ENCODE measurements around the gene CRISP2. TPM values are rescaled to one million over a fixed set of nuclear protein-coding genes. Genes with fewer than 3 reads are reported as not detected.

The CRISP2 gene
- total RNA-seq (2014; rRNA removed; shearing (Covaris generic)) (not detected in 2 replicates), polyA plus RNA-seq (2016; fragmentation: Nextera tagmentation; extraction: Ambion mirVana) (not detected in 2 replicates)

- H2AFZ ChIP-seq: no peak within 1 kb of the TSS
These were observed at the start of gene CRISP2 for GRCh38 chr6:49713346-49713745. TSS of gene CRISP2 (minus strand) at chr6:49713543. CDS start at chr6:49709196, 4,347 bp downstream.

GRCh38 chr6:49744259-49744658 is 30.9 kb upstream of the CRISP2 start, which contains the start of gene CRISP3:
TSS of gene CRISP3 (minus strand) at chr6:49744388. CDS start at chr6:49744367, 21 bp downstream.
- H3F3A ChIP-seq (ENCODE audit: insufficient read depth): no peaks in the 10 kb centered on the region
- no peaks in the 10 kb centered on the region for H4K20me1 ChIP-seq (ENCODE audit: insufficient read depth)
- no peaks in the 10 kb centered on the region for H3K4me1 ChIP-seq (ENCODE audit: insufficient read depth)
- no peak within 1 kb of the TSS for H3K9ac ChIP-seq
- H3K9me2 ChIP-seq (ENCODE audit: insufficient read depth): no peaks in the 10 kb centered on the region
- TF ChIP-seq EZH2phosphoT487 (IDR thresholded peaks at IDR 0.05; ENCODE audit: insufficient read depth, low read depth) (no peak), EZH2 (IDR thresholded peaks at IDR 0.05; ENCODE audit: insufficient read depth, poor library complexity, severe bottlenecking) (no peak)
- no peak within 1 kb of the TSS for H3K4me3 ChIP-seq
- H3K36me3 ChIP-seq (ENCODE audit: low read depth): no peaks in the 10 kb centered on the region
- DNase-seq: no peak
- no peaks in the 10 kb centered on the region for H3K79me2 ChIP-seq (ENCODE audit: insufficient read depth)
- H3K9me3 ChIP-seq (ENCODE audit: low read depth): no peaks in the 10 kb centered on the region
- H3K4me2 ChIP-seq (ENCODE audit: unreplicated experiment): no peak within 1 kb of the TSS
- H2AFZ ChIP-seq: no peak within 1 kb of the TSS
- in situ Hi-C loops (cut with MboI): no loop called here
- no peaks in the 10 kb centered on the region for H3K27me3 ChIP-seq (replicated peaks; ENCODE audit: insufficient read depth)
- H3K27ac ChIP-seq: no peak within 1 kb of the TSS
- 21% methylated on average over 1 of the region's 1 CpG for WGBS, 2 experiments (ENCODE audit: low coverage in 1 of 2, low lambda C conversion rate in 2 of 2, missing lambda C conversion rate in 2 of 2)

More at GRCh38 chr6:49713346-49713745, at the start of gene CRISP2:
- Histone ChIP-seq H3K9ac (no peak within 1 kb of the TSS), H3K79me2 (ENCODE audit: insufficient read depth) (no peaks in the 10 kb centered on the region), H3F3A (ENCODE audit: insufficient read depth) (no peaks in the 10 kb centered on the region), H3K27ac (no peak within 1 kb of the TSS), H3K9me2 (ENCODE audit: insufficient read depth) (no peaks in the 10 kb centered on the region), H3K36me3 (ENCODE audit: low read depth) (no peaks in the 10 kb centered on the region), H3K4me1 (ENCODE audit: insufficient read depth) (no peaks in the 10 kb centered on the region), H3K9me3 (ENCODE audit: low read depth) (no peaks in the 10 kb centered on the region), H3K27me3 (replicated peaks; ENCODE audit: insufficient read depth) (no peaks in the 10 kb centered on the region), H3K4me2 (ENCODE audit: unreplicated experiment) (no peak within 1 kb of the TSS), H4K20me1 (ENCODE audit: insufficient read depth) (no peaks in the 10 kb centered on the region), H3K4me3 (no peak within 1 kb of the TSS)
- no peak for TF ChIP-seq EZH2phosphoT487 (IDR thresholded peaks at IDR 0.05; ENCODE audit: insufficient read depth, low read depth)
- TF ChIP-seq EZH2 (IDR thresholded peaks at IDR 0.05; ENCODE audit: insufficient read depth, poor library complexity, severe bottlenecking): no peak
- no peak for DNase-seq
- in situ Hi-C loops (cut with MboI): no loop called here
- 18 to 22% methylated on average over 25 to 26 of the region's 26 CpGs for WGBS, 2 experiments (ENCODE audit: low coverage in 1 of 2, low lambda C conversion rate in 2 of 2, missing lambda C conversion rate in 2 of 2)

- TF ChIP-seq EZH2 (IDR thresholded peaks at IDR 0.05; ENCODE audit: insufficient read depth, poor library complexity, severe bottlenecking) (no peak), EZH2phosphoT487 (IDR thresholded peaks at IDR 0.05; ENCODE audit: insufficient read depth, low read depth) (no peak)
- no peak overlapping the region for H3K27ac ChIP-seq
- in situ Hi-C loops (cut with MboI): no loop called here
- no peaks in the 10 kb centered on the region for H3K36me3 ChIP-seq (ENCODE audit: low read depth)
- H3F3A ChIP-seq (ENCODE audit: insufficient read depth): no peaks in the 10 kb centered on the region
- H2AFZ ChIP-seq: no peak overlapping the region
- no peaks in the 10 kb centered on the region for H3K9me2 ChIP-seq (ENCODE audit: insufficient read depth)
- H3K9me3 ChIP-seq (ENCODE audit: low read depth): no peaks in the 10 kb centered on the region
- no peaks in the 10 kb centered on the region for H3K4me1 ChIP-seq (ENCODE audit: insufficient read depth)
- no peak overlapping the region for H3K4me3 ChIP-seq
- no peaks in the 10 kb centered on the region for H3K79me2 ChIP-seq (ENCODE audit: insufficient read depth)
- no peaks in the 10 kb centered on the region for H4K20me1 ChIP-seq (ENCODE audit: insufficient read depth)
- DNase-seq: no peak
- H3K9ac ChIP-seq: no peak overlapping the region
- no peaks in the 10 kb centered on the region for H3K27me3 ChIP-seq (replicated peaks; ENCODE audit: insufficient read depth)
- H3K4me2 ChIP-seq (ENCODE audit: unreplicated experiment): no peak overlapping the region
- 48 to 51% methylated on average over 4 of the region's 4 CpGs for WGBS, 2 experiments (ENCODE audit: low coverage in 1 of 2, low lambda C conversion rate in 2 of 2, missing lambda C conversion rate in 2 of 2)
These were observed 30.1 kb upstream of the CRISP2 start for GRCh38 chr6:49743429-49743828.

GRCh38 chr6:49739423-49739822 is 26.1 kb upstream of the CRISP2 start:
- H3K4me2 ChIP-seq (ENCODE audit: unreplicated experiment): no peak overlapping the region
- H3K9me2 ChIP-seq (ENCODE audit: insufficient read depth): no peaks in the 10 kb centered on the region
- H3K36me3 ChIP-seq (ENCODE audit: low read depth): no peaks in the 10 kb centered on the region
- in situ Hi-C loops (cut with MboI): no loop called here
- no peaks in the 10 kb centered on the region for H4K20me1 ChIP-seq (ENCODE audit: insufficient read depth)
- no peaks in the 10 kb centered on the region for H3K79me2 ChIP-seq (ENCODE audit: insufficient read depth)
- no peaks in the 10 kb centered on the region for H3F3A ChIP-seq (ENCODE audit: insufficient read depth)
- DNase-seq: no peak
- H3K9me3 ChIP-seq (ENCODE audit: low read depth): no peaks in the 10 kb centered on the region
- 24% methylated on average over 2 of the region's 2 CpGs for WGBS, 2 experiments (ENCODE audit: low coverage in 1 of 2, low lambda C conversion rate in 2 of 2, missing lambda C conversion rate in 2 of 2)
- no peaks in the 10 kb centered on the region for H3K27me3 ChIP-seq (replicated peaks; ENCODE audit: insufficient read depth)
- no peaks in the 10 kb centered on the region for H3K4me1 ChIP-seq (ENCODE audit: insufficient read depth)
- H2AFZ ChIP-seq: no peak overlapping the region
- TF ChIP-seq EZH2phosphoT487 (IDR thresholded peaks at IDR 0.05; ENCODE audit: insufficient read depth, low read depth) (no peak), EZH2 (IDR thresholded peaks at IDR 0.05; ENCODE audit: insufficient read depth, poor library complexity, severe bottlenecking) (no peak)
- no peak overlapping the region for H3K9ac ChIP-seq
- no peak overlapping the region for H3K4me3 ChIP-seq
- no peak overlapping the region for H3K27ac ChIP-seq
